ENCODE data around the gene EYS.
"Not testable (repeated sequence)": the region's sequence is repeated elsewhere in the genome, so short reads cannot be mapped to it uniquely, and the experiment has no call there.

Gene EYS

DNA sequence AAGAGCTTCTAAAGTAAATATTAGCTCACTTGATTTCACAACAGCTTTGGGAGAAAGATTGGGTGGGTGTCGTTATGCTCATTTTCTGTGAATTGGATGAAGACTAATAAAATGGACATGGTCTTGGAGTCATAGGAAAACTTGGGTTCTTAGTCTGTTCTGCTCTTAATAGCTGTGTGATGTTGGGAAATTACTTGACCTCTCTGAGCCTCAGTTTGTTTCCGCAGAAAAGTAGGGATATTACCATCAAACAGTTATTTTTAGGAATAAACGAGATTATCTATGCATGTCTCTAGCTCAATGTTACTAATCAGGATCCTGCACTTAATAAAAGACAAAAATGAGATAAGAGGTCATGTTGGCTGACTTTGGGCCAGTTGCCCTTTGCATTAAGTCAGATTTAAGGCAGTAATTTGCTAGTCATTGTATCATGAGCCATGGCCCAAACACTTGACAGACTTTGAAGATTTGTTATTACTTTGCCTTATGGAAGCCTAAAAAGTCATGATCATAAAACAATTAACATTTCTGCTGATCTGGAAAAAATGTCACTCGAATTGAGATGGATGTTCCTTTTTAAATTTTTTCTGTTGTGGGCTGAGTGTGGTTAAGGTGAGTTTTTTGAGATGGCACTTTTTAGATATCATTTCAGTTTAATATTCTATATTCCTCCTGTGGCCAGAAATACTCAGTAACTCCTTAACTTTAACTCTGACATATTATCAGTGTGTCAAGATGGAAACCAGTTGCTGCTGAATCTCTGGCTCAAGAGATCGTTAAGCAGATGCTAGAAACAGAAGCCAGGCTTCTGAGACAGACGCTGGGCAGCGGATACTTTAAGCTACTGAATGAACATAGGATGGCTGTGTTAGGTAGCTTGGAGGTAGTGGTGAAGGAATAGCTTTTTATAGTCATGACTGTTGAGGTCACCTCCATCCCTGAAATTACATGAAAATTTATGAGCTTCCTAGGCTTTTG is 1779.8 kb downstream of the EYS start:
- DNase-seq: no peak

DNA sequence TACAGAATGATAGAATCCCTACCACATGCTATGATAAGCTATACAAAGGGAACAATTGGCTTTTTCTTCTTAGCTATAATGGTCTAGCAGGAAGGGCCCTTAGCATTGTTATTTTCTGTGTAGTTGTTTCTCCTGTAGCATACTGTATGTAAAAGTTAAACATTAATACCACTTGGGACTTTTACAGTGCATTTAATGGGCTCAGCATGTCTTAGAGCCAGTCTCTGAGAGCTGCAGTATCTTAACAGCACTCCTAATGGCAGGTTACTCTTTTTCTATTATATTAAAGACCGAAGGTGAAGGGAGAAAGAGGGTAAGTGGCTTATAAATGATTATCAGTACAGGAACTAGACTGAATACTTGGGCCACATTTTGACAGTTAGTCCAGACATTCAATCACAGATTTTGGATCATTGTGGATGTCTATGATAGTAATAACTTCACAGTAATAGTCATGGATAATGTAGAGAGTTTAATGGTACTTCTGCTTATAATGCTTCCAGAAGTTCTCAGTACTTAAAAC is 1780.7 kb downstream of the EYS start:
- no peak for DNase-seq

DNA sequence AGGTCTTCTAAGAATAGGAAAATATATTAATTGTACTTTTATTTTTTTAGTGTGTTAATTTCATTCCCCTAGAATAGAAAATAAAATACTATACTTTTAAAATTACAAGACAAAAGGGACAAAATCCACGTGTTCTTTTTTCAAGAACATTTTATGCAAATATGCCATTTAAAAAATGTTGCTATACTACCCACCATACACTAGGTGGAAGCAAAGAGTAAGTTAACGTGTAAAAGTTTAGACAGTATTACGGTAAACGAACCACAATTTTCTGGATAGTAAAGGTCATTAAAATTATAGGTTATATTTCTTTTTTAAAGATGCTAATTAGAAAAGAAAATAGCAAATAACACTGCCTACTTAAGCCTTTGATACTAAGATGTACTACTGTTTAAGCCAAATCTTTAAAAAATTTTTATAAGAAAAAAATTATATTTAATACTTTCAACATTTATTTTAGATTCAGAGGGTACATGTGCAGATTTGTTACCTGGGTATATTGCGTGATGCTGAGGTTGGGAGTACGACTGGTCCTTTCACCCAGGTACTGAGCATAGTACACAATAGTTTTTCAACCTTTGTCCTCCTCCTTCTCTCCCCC is 1783.8 kb downstream of the EYS start:
- DNase-seq: no peak

DNA sequence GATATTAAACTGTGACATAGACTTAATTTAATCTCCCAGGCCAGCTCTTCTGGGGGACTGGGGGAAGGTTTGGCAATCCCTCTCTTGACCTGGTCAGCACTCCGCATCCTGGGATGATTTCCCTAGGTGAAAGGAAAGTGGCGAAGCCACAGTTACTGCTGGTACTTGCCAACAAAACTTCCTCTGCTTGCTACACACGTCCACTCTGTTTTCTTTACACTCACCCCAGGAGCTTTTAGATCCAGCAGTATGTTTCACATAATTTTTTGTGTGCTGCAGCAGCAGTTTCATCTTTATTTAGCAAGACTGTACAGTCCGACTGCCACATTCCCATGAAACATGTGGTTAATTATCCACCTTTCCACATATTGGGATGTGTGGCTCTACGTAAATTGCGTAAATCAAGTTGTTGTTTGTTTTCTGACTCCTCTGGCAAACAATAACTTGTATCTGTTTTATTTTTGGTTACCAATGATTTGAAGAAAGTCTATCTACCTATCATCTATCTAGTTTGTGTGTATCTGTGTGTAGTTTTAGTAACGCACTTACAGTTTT is 1787.4 kb downstream of the EYS start:
- DNase-seq: no peak

DNA sequence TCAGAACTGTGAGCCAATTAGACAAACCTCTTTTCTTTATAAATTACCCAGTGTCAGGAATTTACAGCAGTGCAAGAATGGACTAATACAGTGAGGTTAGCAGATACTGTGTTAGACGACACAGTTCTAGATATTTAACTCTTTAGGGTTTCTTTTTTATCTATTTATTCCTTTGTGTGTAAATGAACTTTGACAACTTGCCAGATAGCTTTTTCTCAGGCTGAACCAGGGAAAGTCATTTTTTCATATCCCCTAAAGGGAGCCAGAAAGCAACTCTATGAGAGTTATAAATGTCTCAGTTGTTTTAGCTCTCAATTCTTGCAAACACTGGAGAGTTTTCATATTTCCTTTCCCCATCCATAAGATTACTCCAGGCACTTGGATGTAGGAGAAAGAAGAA is 1794.1 kb downstream of the EYS start:
- DNase-seq: no peak

DNA sequence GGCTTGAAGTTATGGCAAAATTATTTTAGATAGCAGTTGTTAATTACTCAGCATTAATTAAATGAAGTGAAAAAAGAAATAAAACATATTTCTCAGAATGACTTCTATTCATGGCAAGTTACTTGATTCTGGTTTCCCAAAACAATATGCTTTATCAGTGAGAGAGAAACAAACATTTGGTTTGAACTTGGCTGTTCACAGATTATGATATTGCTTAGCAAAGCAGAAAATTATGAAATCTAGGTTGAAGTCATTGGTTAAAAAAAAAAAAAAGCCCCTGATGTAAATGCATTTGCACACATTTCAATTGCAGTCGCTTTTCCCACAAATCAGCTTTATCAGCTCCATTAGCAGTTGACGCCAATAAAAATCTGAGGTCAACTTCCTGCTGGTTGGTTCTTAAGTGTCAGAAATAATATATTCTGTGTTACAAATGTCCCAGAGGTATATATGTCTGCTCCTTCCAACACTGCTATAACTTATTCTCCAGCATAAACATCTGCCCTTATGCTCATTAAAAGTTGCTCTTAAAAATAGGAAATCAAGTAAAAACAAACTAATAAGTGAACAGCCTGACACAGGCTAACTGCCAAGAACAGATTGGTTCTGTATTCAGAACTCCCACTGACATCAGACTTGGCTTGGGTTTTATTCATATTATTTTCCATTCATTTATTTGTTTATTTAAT is 1796.0 kb downstream of the EYS start:
- no peak for DNase-seq

DNA sequence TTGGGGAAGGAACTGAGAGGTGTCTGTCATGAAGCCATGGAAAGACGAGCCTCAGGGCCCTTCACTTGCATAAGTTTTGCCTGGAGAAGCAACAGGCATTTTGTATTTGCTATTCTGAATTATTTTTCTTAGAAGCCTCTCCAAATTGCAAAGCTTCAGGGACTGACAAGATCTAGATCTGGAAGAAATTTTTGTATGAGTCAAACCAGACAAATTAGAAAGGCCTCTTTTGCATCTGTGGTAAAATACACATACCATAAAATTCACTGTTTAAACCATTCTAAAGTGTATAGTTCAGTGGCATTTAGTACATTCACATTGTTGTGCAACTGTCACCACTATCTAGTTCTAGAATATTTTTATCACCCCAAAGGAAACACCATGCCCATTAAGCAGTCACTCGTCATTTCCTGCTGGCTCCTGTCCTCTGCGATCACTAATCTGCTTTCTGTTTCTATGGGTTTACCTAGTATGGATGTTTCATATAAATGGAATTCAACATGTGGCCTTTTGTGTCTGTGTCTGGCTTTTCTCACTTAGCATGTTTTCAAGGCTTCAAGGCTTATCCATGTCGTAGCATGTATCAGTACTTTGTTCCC is 1802.3 kb downstream of the EYS start:
- no peak for DNase-seq

DNA sequence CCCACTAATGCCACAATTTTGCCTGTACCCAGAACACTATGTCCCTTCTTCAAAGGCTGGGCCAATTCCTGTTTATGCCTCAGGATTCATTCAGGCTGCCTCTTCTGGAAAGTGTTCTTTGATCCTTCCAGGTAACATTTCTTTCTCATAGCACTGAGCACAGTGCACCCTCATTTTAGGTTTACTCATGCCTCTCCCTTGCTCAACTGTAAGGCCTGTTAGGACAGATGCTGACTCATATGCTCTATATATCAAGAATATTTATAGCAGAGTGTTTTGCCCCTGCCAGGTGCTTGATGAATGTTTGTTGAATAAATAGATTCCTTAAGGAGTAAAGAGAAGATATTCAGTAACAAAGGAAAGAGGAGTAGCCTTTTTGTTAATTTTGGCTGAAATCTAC is 1807.5 kb downstream of the EYS start:
- DNase-seq: no peak

DNA sequence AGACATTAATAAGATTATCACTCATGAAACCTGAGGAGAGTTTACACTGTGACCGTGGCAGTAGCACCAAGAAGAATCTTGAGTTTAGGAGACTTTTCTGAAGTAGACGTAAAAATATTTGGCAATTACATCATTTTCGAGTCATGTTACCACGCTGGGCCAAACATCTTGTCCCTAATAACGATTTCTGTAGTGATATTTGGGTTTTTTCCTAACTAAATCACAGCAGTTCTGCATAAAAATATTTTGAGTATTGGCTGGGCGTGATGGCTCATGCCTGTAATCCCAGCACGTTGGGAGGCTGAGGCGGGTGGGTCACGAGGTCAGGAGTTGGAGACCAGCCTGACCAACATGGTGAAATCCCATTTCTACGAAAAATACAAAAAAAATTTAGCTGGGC is 1809.1 kb downstream of the EYS start:
- DNase-seq: no peak

DNA sequence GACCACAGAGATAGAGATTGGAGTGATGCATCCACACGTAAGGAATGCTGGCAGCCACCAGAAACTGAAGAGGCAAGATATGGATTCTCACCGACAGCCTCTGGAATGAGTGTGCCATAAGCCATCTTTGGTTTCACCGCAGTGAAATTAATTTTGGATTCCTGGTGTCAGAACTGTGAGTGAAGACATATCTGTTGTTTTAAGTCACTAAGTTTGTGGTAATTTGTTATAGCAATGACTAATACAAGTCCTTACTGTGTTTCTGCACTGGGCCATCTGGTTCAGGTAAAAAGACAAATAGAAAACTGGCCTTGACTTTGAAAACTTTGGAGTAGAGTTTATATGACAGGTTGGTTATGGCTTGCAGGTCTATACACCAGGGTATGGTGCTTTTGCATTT is 1809.6 kb downstream of the EYS start:
- DNase-seq: no peak

DNA sequence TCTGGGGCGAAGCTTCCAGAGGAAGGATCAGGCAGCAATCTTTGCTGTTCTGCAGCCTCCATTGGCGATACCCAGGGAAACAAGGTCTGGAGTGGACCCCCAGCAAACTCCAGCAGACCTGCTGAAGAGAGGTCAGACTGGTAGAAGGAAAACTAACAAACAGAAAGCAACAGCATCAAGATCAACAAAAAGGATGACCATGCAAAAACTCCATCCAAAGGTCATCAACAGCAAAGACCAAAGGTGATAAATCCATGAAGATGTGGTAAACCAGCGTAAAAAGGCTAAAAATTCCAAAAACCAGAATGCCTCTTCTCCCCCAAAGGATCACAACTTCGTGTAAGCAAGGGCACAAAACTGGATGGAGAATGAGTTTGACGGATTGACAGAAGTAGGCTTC is 1818.6 kb downstream of the EYS start:
- DNase-seq: no peak

DNA sequence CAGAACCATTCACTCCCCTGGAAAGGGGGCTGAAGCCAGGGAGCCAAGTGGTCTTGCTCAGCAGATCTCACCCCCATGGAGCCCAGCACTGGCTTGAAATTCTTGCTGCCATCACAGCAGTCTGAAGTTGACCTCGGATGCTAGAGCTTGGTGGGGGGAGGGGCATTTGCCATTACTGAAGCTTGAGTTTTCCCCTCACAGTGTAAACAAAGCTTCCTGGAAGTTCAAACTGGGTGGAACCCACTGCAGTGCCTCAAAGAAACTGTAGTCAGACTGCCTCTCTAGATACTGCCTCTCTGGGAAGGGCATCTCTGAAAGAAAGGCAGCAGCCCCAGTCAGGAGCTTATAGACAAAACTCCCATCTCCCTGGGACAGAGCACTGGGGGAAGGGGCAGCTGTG is 1819.2 kb downstream of the EYS start:
- not testable (repeated sequence) for DNase-seq

DNA sequence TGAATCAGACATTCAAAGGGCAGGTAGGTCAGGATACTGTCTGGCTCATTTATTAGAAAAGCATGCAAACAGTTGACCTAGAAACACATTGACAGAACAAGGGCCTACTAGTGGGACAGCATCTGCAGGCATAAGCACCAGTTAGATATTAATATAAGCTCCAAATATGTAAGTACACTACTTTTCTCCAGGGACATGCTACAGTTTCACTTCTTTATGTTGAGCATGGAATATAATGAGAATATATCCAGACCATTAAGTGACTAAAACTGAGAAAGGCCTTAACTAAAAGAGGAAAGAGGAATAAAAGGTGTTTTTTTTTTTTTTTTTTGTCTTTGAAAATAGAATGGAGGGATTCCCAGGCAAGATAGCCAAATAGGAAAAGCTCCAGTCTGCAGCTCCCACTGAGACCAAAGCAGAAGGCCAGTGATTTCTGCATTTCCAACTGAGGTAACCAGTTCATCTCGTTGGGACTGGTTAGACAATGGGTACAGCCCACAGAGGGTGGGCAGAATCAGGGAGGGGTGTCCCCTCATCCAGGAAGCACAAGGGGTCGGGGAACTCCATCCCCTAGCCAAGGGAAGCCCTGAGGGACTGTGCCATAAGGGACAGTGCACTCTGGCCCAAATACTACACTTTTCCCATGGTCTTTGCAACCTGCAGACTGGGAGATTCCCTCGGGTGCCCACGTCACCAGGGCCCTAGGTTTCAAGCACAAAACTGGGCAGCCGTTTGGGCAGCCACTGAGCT is 1819.8 kb downstream of the EYS start:
- DNase-seq: no peak

DNA sequence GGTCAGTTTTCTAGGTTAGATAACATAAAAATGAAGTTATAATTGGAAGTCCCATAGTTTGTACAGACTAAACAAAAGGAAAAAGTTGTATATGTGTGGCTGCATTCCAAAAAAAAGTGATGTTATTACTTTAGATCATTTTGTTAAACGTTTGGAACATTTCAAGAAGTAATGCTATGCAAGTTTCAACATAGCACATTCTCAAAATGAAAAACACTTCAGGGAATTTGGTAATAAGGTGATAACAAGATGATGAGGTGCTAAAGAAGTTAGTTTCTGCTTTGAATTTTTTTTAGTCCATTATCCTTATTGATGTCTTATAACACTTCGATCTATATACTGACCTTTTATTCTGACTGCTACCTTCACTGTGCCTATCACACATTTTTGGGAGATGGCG is 1820.7 kb downstream of the EYS start:
- DNase-seq: no peak

DNA sequence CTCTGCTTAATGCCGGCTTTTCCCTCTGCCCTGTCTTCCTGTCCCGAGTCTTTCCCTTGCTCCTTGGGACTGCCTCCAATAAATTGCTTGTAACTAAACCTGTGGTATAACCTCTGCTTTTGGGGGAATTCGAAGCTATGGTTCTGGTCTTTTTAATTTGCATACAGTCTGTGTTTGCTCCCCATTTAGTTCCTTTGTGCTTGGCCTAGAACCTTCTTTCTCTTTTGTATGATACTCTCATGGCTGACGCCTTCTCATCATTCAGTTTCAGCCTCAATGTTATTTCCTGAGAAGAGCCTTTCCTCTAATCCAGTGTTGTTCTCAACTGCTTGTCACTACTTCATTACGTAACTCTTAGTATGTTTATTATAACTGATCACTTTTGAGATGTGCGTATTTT is 1823.4 kb downstream of the EYS start:
- no peak for DNase-seq

DNA sequence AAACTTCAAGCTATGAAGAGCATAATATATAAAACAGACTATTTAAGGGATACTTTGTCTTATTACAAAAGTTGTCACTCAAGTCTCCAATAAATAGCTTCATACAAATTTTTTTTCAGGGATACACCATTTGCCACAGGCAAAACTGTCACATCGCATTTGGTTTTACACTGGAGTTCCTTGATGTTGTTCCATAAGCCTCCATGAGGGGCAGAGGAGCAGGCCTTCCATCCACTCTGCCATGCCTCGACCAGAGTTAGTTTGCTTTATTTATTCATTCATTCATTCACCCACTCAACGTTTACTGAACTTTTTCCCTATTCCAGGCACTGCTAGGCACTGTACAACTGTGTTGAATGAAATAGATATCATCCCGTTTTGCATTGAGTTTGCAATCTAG is 1824.8 kb downstream of the EYS start:
- no peak for DNase-seq

DNA sequence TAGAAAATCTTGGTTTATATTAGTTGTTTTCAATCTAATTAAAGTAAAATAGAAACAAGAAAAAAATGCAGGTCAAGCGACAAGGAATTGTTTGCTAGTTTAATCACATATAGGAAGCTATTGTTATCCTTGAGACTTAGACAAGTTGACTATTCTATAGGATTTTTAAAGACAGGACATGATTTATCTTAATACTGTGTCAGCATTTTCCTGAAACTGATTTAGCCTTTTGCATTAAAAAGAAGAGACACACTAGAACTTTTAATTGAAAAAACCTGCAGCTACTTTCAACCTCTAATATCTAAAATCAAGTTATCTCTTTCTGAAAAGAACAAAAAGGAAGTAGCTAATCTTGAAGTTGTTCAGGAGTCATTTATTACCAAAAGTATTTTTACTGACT is 1825.2 kb downstream of the EYS start:
- no peak for DNase-seq

DNA sequence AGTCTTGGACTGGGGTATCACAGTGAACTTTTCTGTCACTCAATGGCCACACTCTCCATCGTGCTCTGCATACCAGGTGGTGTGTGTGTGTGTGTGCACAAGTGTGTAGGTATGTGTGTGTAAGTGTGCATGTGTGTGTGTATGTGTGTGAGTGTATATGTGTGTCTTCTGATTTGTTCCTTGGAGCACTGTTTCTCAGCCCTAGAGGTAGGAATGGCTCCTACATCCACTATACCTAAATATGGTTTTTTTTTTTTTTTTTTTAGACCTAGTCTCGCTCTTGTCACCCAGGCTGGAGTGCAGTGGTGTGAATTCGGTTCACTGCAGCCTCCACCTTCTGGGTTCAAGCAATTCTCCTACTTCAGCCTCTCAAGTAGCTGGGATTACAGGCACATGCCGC is 1834.8 kb downstream of the EYS start:
- DNase-seq: no peak

DNA sequence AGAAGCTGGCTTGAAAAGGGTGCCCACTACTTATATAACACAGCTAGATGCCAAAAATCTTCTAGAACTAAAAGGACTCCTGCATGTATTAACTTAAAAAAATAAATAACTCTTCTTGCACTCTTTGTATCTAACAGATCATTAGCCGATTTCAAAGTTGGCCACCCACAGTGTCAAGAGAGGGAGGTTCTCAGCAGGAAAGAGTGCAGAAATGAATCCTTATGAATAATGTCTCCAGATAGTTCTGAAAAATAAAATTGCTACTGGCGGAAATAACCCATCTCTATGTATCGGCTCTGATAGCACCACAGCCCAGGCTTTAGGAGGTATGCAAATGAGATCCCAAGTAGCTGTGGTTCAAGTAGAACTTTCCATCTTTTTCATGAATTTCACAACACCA is 1838.7 kb downstream of the EYS start:
- no peak for DNase-seq

DNA sequence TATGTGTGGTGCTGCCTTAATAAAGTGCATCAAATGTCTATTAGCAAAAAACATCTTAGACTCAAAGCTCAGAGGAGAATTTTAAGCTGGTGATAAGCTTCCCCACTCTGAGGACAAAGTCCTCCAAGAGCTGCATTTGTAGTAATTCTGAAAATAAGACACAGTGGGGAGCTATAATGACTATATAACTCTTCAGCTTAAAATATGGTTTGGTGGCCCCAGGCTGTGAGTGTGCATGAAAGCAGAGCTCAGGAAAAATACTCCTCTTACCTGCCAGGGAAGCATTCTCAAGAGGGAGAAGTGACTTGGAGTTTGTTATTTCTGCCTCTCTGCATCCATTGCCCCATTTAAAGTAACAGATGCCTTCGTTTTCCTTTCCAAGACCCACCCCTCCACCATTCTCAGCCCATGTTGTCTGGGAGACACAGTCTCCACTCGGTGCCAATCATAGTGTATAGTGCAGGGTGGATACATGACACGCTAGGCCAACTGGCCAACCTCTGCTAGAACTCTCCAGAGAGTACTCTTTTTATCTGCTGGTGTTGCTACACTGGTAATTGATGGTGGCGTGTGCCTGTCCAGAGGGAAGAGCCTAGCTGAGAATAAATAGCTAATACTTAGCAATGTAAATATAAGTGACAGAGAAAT is 1842.2 kb downstream of the EYS start:
- no peak for DNase-seq

DNA sequence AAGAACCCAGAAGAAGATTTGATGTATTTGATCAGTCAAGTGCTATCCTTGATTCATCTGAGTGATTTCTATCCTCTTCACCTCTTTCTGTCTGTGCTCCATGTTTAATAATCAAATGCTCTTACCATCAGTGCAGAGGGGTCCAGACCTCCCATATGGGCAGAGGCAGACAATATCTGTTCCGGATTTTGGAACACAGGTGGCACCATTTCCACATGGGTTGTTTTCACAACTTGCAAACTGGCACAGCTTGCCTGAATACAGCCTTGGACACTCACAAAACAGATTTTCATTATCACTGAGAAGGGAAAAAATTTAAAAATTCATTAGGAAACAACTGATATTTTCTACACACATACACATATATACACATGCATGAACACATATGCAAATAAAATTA is 1843.0 kb downstream of the EYS start:
- no peak for DNase-seq
